ENCODE measurements around the gene CSAD.

- TF ChIP-seq CTCF (IDR thresholded peaks at IDR 0.05) (no peak), POLR2A (IDR thresholded peaks at IDR 0.05) (no peak)
Observed at GRCh38 chr12:53187145-53187899, 6.6 kb upstream of the CSAD start.
